Stomach (tissue), 4 donors: ENCODE results near the gene PDE6A.

Experiments used
- EP300 ChIP-seq: sonication (generic); formaldehyde crosslinking; IDR thresholded peaks from one replicate; pipeline ENCODE4 v1.6.1; 2017; ENCODE audit warnings: antibody characterized with exemption
- POLR2A ChIP-seq, 4 donors: fragments of 450-650 bp; IDR thresholded peaks; one replicate each; pipeline ENCODE4 v1.6.1; 2016; ENCODE audit warnings: antibody characterized with exemption in 4 of 4, control low read depth in 2 of 4, mild to moderate bottlenecking in 1 of 4, moderate library complexity in 1 of 4
- POLR2AphosphoS5 ChIP-seq, 3 donors: sonication (generic); formaldehyde crosslinking; IDR thresholded peaks; one replicate each; pipeline ENCODE4 v1.6.1; 2016; ENCODE audit warnings: antibody characterized with exemption in 3 of 3
- TF ChIP-seq, protein P1 (sequence below), 7 experiments: fragments of 450-650 bp in 4 of 7; fragments of 200-600 bp in 3 of 7; sonication (generic) in 3 of 7; IDR thresholded peaks; one replicate each; pipeline ENCODE4 v1.5.1; 2016 to 2019; ENCODE audit warnings: antibody characterized with exemption in 7 of 7, control low read depth in 2 of 7, mild to moderate bottlenecking in 1 of 7

DNA sequence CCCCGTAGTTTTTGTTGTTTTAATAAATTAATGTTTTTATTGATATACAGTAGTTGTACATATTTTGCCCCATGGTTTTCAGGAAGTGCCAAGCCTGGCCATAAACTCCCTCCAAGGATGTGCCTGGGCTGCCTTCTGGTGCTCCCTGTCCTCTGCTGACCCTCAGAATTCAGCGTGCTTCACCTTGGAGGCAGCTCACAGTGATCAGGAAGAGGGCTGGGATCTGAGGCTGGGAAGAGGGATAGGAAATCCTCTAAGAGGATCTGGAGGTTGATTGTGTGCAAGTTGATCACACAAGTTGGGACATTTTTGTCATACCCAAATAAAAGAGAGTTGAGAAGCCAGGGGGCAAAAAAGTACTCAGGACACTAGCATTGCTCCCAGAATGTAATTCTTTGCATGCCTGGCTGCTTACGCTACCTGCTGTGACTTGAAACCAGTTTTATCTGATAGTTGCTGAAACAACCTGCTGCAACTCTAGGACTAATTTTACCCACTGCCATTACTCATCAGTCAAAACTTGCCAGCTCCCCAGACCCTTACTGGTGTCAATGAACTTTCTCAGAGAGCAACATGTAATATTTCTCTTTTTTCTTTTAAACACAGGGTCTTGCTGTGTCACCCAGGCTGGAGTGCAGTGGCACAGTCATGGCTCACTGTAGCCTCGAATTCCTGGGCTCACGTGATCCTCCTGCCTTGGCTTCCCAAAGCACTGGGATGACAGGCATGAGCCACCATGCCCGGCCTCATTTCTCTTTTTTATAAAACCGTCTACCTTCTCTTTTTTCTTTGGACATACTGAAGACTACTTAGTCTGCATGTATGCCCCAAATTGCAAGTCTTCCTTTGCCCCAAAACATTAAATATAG is 29.0 kb downstream of the PDE6A start:
- TF ChIP-seq, protein P1, sequence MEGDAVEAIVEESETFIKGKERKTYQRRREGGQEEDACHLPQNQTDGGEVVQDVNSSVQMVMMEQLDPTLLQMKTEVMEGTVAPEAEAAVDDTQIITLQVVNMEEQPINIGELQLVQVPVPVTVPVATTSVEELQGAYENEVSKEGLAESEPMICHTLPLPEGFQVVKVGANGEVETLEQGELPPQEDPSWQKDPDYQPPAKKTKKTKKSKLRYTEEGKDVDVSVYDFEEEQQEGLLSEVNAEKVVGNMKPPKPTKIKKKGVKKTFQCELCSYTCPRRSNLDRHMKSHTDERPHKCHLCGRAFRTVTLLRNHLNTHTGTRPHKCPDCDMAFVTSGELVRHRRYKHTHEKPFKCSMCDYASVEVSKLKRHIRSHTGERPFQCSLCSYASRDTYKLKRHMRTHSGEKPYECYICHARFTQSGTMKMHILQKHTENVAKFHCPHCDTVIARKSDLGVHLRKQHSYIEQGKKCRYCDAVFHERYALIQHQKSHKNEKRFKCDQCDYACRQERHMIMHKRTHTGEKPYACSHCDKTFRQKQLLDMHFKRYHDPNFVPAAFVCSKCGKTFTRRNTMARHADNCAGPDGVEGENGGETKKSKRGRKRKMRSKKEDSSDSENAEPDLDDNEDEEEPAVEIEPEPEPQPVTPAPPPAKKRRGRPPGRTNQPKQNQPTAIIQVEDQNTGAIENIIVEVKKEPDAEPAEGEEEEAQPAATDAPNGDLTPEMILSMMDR (IDR thresholded peaks at IDR 0.05) = no peak
- TF ChIP-seq POLR2A (IDR thresholded peaks at IDR 0.05) (no peak), EP300 (no peak), POLR2AphosphoS5 (IDR thresholded peaks at IDR 0.05) (no peak)
